Muscle layer of colon (tissue), 2 donors: ENCODE measurements around the gene SUMF2.
"Not testable (repeated sequence)": the region's sequence is repeated elsewhere in the genome, so short reads cannot be mapped to it uniquely, and the experiment has no call there.

Experiments used
- H3K27ac ChIP-seq: one replicate; pipeline ENCODE4 v1.7.0; 2013; ENCODE audit warnings: low read depth, mild to moderate bottlenecking, low read length, moderate library complexity
- H3K27me3 ChIP-seq, 2 donors: one replicate each; pipeline ENCODE4 v1.7.0; 2013; ENCODE audit warnings: low read length in 2 of 2, mild to moderate bottlenecking in 2 of 2; ENCODE audit not compliant: insufficient read depth in 2 of 2, control insufficient read depth in 1 of 2
- H3K36me3 ChIP-seq: one replicate; pipeline ENCODE4 v1.7.0; 2013; ENCODE audit warnings: mild to moderate bottlenecking, low read length; ENCODE audit not compliant: insufficient read depth
- H3K4me1 ChIP-seq: one replicate; pipeline ENCODE4 v1.7.0; 2013; ENCODE audit warnings: mild to moderate bottlenecking, low read length; ENCODE audit not compliant: insufficient read depth
- H3K4me3 ChIP-seq, 2 donors: one replicate each; pipeline ENCODE4 v1.7.0; 2013; ENCODE audit warnings: low read length in 2 of 2, low read depth in 1 of 2, mild to moderate bottlenecking in 1 of 2, moderate library complexity in 1 of 2
- H3K9ac ChIP-seq: one replicate; pipeline ENCODE4 v1.7.0; 2013; ENCODE audit warnings: low read length
- H3K9me3 ChIP-seq: one replicate; pipeline ENCODE4 v1.7.0; 2013; ENCODE audit warnings: mild to moderate bottlenecking, low read length
- donor health status: abdominal sarcoma.
- donor health status: Adenocarcinoma of cecum.

SUMF2 gene

DNA sequence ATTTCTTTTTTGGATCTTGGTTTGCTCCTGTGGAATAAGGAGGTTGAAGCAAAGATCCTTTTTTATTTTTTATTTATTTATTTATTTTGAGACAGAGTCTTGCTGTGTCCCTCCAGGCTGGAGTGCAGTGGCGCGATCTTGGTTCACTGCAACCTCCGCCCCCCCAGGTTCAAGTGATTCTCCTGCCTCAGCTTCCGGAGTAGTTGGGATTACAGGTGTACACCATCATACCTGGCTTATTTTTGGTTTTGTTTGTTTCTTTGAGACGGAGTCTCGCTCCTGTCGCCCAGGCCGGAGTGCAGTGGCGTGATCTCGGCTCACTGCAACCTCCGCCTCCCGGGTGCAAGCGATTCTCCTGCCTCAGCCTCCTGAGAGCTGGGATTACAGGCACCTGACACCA, 2.3 kb downstream of the SUMF2 start:
- H3K9ac ChIP-seq, H3K27ac ChIP-seq, H3K4me3 ChIP-seq, H3K4me1 ChIP-seq, H3K27me3 ChIP-seq, H3K9me3 ChIP-seq: not testable (repeated sequence)
- H3K36me3 ChIP-seq, result peaks cover 35% of the 10 kb centered on the region

DNA sequence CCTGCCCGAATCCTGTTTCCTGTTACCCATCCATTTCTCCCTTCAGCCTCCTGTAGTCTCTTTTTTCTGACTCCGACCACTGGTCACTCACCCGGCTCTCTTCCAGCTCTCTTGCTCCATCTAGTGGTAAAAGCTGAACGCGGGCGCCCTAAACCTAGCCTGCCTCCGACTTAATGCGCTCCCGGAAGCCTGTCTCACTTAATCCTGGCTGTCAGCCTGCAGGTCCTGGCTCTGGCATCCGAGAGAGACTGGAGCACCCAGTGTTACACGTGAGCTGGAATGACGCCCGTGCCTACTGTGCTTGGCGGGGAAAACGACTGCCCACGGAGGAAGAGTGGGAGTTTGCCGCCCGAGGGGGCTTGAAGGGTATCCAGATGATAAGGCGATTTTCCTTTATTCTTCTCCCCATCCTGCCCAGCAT, 10.3 kb downstream of the SUMF2 start:
- H3K27me3 ChIP-seq, result no peaks in the 10 kb centered on the region
- H3K9me3 ChIP-seq, result no peaks in the 10 kb centered on the region
- peaks cover 14% of the 10 kb centered on the region for H3K4me1 ChIP-seq
- H3K27ac ChIP-seq, result no peak overlapping the region
- no peak overlapping the region for H3K9ac ChIP-seq
- H3K4me3 ChIP-seq, result no peak overlapping the region
- peaks cover 26% of the 10 kb centered on the region for H3K36me3 ChIP-seq

DNA sequence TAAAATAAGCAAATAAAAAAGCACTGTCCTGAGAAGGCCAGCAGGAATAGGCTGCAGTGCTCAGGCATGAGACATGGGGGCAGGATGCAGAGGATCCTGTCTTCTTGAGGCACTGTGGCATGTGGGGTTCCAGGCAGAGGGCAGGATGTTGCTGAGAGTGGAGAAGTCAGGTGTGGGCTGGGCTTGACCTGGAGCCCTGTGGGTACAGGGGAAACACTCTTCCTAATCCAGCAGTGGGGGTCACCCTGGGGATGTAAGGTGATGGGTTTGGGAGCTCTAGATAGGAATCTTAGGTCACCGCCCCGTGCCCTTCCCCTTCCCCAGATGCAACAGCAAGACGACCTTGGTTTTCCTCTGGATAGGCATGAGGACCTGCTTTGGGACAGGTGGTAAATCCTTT, 13.6 kb downstream of the SUMF2 start:
- Histone ChIP-seq H3K36me3 (peaks cover 16% of the 10 kb centered on the region), H3K4me1 (peaks cover 28% of the 10 kb centered on the region), H3K9me3 (no peaks in the 10 kb centered on the region), H3K27me3 (no peaks in the 10 kb centered on the region), H3K27ac (peak overlapping the region; percentile 20), H3K9ac (no peak overlapping the region), H3K4me3 (no peak overlapping the region)

DNA sequence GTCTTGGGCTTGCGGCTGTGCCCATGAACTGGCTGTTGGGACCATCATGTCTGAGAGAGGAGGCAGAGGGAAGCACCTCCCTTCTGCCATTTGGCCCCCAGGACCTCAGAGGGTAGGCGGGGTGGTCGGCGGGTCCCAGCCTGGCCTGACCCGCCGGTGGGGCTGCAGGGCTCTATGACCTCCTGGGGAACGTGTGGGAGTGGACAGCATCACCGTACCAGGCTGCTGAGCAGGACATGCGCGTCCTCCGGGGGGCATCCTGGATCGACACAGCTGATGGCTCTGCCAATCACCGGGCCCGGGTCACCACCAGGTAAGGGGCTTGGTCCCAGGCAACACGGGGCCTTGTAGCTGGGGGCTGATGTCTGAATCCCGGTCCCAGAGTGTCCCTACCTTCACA, 14.1 kb downstream of the SUMF2 start:
- no peak overlapping the region for H3K9ac ChIP-seq
- peak overlapping the region; percentile 20 for H3K27ac ChIP-seq
- H3K4me1 ChIP-seq, result peaks cover 29% of the 10 kb centered on the region
- H3K36me3 ChIP-seq, result peaks cover 11% of the 10 kb centered on the region
- no peaks in the 10 kb centered on the region for H3K27me3 ChIP-seq
- no peaks in the 10 kb centered on the region for H3K9me3 ChIP-seq
- no peak overlapping the region for H3K4me3 ChIP-seq

DNA sequence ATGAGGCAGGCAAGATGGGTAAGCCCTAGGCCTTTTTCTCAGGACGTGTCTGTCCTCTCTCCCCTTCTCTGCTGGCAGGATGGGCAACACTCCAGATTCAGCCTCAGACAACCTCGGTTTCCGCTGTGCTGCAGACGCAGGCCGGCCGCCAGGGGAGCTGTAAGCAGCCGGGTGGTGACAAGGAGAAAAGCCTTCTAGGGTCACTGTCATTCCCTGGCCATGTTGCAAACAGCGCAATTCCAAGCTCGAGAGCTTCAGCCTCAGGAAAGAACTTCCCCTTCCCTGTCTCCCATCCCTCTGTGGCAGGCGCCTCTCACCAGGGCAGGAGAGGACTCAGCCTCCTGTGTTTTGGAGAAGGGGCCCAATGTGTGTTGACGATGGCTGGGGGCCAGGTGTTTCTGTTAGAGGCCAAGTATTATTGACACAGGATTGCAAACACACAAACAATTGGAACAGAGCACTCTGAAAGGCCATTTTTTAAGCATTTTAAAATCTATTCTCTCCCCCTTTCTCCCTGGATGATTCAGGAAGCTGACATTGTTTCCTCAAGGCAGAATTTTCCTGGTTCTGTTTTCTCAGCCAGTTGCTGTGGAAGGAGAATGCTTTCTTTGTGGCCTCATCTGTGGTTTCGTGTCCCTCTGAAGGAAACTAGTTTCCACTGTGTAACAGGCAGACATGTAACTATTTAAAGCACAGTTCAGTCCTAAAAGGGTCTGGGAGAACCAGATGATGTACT, 15.5 kb downstream of the SUMF2 start:
- H3K27me3 ChIP-seq, result no peaks in the 10 kb centered on the region
- no peaks in the 10 kb centered on the region for H3K9me3 ChIP-seq
- peak overlapping the region; percentile 79 for H3K27ac ChIP-seq
- H3K9ac ChIP-seq, result peak overlapping the region; percentile 29
- no peak overlapping the region for H3K4me3 ChIP-seq
- peaks cover 13% of the 10 kb centered on the region for H3K36me3 ChIP-seq
- H3K4me1 ChIP-seq, result peaks cover 35% of the 10 kb centered on the region

DNA sequence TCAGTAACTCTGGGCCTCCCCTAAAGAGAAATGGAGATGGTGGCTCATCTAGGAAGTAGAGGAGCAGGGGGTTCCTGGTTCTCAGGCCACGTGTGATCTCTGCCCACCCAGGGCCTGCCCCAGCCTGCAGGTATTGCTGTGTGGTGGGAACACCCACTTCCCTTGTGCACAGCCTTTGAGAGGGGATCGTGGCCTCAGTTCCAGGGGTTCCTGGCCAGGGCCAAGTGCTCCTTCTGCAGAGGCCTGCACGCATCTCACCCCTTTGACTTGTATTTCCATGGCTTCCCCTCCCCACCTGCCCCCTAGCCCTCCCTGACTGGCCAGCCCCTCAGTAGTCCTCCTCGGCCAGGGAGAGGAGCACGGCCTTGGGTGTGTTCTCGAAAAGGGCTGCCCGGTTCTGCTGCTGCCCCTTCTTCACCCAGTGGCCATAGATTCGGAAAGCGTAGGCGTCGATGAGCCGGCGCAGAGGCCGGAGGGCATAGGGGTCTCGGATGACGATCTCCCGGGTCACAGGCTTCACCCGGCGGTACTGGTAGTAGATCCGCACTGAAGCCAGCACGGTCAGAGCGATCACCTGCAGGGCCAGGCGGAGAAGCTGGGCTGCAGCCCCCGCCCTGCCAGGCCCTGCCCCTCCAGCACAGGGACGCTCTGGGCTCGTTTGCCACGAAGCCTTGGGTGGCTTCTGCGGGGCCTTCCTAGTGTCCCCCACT, 16.8 kb downstream of the SUMF2 start:
- H3K27me3 ChIP-seq, H3K9ac ChIP-seq, H3K9me3 ChIP-seq, H3K4me3 ChIP-seq: not testable (repeated sequence)
- Histone ChIP-seq H3K27ac (peak overlapping the region; percentile 79), H3K36me3 (peaks cover 16% of the 10 kb centered on the region), H3K4me1 (peaks cover 32% of the 10 kb centered on the region)

DNA sequence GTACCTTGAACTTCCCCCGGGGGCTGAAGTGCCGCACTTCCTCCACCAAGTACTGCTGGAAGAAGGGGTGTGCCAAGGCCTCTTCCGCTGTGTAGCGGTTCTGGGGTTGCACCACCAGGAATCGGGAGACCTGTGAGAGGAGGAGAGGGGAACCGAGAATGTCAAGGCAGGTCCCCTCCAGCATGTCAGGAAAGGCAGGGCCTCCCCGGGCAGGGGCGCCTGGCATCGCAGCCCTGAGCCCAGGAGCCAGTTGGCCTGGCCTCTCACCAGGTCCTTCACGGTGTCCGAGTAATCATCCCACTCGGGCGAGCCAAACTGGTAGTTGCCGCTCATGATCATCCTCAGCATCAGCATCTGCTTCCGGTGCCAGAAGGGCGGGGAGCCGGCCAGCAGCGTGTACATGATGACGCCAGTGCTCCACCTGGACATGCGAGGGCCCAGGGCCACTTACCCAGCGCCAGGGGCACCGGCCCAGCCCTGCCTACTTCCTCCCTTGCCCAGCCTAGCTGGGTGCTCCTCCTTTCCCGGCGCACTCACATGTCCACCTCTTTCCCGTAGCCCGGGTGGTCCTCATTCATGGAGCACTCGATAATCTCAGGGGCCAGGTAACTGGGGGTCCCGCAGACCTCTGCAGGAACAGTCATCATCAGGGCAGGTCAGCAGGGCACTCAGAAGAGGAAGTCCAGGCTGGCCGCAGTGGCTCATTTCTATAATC, 17.7 kb downstream of the SUMF2 start:
- no peak overlapping the region for H3K9ac ChIP-seq
- H3K4me1 ChIP-seq, result peaks cover 32% of the 10 kb centered on the region

DNA sequence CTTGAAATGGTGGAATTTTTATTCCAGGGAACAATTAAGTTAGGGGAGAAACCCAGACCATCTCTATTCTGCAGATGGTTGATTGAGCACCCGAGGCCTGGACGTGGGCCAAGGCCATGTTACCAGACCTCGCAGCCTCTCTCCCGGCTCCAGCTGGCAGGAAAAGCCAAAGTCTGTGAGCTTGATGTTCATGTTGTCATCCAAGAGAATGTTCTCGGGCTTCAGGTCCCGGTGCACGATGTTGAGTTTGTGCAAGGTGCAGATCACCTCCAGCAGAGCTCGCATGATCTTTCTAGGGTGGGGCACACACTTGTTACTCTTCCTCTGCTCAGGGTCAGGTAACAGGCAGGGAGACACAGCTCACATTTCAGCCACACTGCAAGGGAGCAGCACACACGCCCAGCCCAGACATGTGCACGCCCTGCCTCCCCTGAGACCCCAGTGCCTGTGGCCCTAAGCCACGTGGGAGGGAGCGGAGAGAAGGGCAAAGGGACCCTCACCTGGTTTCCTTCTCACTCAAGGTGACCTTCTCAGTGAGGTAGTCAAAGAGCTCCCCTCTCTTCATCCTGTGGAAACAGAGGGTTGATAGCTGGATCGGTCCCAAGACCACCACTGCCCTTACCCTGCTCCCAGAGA, 19.2 kb downstream of the SUMF2 start:
- Histone ChIP-seq H3K9me3 (no peaks in the 10 kb centered on the region), H3K27me3 (no peaks in the 10 kb centered on the region), H3K4me1 (peaks cover 32% of the 10 kb centered on the region), H3K4me3 (no peak overlapping the region), H3K27ac (peak overlapping the region; percentile 19), H3K9ac (no peak overlapping the region), H3K36me3 (peaks cover 28% of the 10 kb centered on the region)

More for the DNA sequence above, 17.7 kb downstream of the SUMF2 start:
- H3K27ac ChIP-seq, result no peak overlapping the region
- peaks cover 20% of the 10 kb centered on the region for H3K36me3 ChIP-seq
- no peaks in the 10 kb centered on the region for H3K27me3 ChIP-seq
- no peaks in the 10 kb centered on the region for H3K9me3 ChIP-seq
- H3K4me3 ChIP-seq, result no peak overlapping the region

DNA sequence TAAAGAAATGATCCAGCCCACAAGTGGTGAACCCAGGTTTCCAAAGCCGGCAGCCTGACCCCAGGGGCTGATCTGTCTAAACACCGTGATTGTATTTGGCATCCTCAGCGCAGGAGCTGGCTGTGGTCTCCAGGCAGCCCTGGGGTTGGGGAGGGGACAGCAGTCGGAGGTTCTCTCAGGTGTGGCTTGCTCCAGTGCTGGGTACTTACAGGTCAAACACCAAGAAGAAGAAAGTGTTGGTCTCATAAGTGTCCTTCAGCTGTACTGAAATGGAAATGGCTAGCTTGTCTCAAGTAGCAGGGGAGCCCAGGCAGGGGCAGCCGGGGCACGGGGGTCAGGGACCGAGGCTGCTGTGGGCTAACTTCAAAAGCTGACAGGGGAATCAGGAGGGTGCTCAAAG, 22.7 kb downstream of the SUMF2 start:
- H3K27ac ChIP-seq, result no peak overlapping the region
- no peak overlapping the region for H3K9ac ChIP-seq
- H3K9me3 ChIP-seq, result no peaks in the 10 kb centered on the region
- peaks cover 29% of the 10 kb centered on the region for H3K36me3 ChIP-seq
- H3K4me1 ChIP-seq, result peaks cover 22% of the 10 kb centered on the region
- H3K4me3 ChIP-seq, result no peak overlapping the region
- H3K27me3 ChIP-seq, result no peaks in the 10 kb centered on the region

DNA sequence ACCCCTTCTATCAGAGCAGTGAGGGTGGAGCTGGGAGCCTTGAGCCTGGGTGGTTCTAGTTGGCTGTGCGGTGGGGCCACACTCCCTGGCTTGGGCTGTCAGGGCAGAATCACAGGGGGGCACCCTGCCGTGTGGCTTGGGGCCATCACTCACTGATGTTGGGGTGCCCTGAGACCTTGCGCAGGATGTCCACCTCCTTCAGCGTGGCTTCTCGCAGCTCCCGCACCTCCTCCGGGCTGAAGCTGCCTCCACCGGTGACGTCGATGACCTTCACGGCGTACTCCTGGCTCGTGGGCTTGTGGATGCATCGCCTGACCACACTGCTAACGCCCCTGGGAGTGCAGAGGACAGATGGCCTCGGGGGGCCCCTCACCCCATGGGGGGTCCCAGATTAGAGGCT, 23.4 kb downstream of the SUMF2 start:
- peaks cover 26% of the 10 kb centered on the region for H3K36me3 ChIP-seq
- H3K9me3 ChIP-seq, result no peaks in the 10 kb centered on the region
- no peak overlapping the region for H3K27ac ChIP-seq
- no peak overlapping the region for H3K4me3 ChIP-seq
- H3K9ac ChIP-seq, result no peak overlapping the region
- H3K27me3 ChIP-seq, result no peaks in the 10 kb centered on the region
- peaks cover 29% of the 10 kb centered on the region for H3K4me1 ChIP-seq

DNA sequence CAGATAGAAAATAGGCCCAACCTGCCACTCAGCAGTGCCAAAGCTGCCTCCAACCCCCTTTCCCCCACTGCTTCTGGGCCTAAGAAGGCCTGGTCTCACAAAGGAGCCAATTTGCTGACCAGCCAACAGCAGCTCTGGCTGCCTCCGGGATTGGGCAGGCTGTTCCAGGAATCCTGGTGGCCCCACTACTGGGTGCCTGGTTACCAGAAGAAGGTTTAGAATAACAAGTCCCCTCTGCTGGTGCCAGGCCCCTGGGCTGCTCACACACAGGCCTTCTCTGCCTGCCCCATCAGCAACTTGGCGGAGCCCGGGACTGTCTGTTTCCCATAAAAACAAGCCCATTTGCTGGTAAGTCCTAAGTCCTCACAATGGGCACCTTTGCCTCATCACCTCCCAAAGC, 27.5 kb downstream of the SUMF2 start:
- H3K27me3 ChIP-seq, result no peaks in the 10 kb centered on the region
- peak overlapping the region; percentile 71 for H3K27ac ChIP-seq
- peak overlapping the region in 1 of 2 donors; percentile 60 for H3K4me3 ChIP-seq

More for the DNA sequence above, 27.5 kb downstream of the SUMF2 start:
- peaks cover 13% of the 10 kb centered on the region for H3K36me3 ChIP-seq
- no peak overlapping the region for H3K9ac ChIP-seq
- H3K9me3 ChIP-seq, result no peaks in the 10 kb centered on the region
- H3K4me1 ChIP-seq, result peaks cover 29% of the 10 kb centered on the region
